HepG2 (cell line): Measurements from ENCODE around the gene TRIO. TPM values are rescaled to one million over a fixed set of nuclear protein-coding genes. Genes with fewer than 3 reads are reported as not detected.

Experiments
- ATAC-seq: fragments of 200-7000 bp; cut with Tn5 transposase; 3 replicates; pipeline ENCODE4 v1.9.1; 2020; ENCODE audit warnings: mild to moderate bottlenecking, moderate library complexity
- BruUV-seq: library from RNA; stranded (reverse); fragments of 400-500 nt; replicated peaks from 2 replicates; lab custom pipeline; 2021; lab: Mats Ljungman, UMichigan
- CTCF ChIA-PET: fragments of 300-600 bp; formaldehyde crosslinking; extraction: SDS; loops from one replicate; lab custom pipeline; 2021; ENCODE audit warnings: low total read pairs, inconsistent platforms, low intra/inter-chr PET ratio; lab: Yijun Ruan, JAX
- POLR2A ChIA-PET: fragments of 350-600 bp; sonication (Branson Sonifier 250); formaldehyde crosslinking; loops from one replicate; lab custom pipeline; 2020; ENCODE audit warnings: antibody characterized with exemption, inconsistent platforms; lab: Yijun Ruan, JAX
- DNase-seq: peaks from one replicate; pipeline ENCODE4 v3.0.0-alpha.2; 2015; ENCODE audit warnings: low spot score
- FAIRE-seq: peaks from 3 replicates; lab custom pipeline; 2011; peaks lifted over from hg19 to GRCh38; lab: Jason Lieb, UNC
- H2AFZ ChIP-seq: one replicate; pipeline ENCODE4 v1.6.1; 2011; ENCODE audit warnings: low read length, inconsistent platforms
- H3K27ac ChIP-seq: fragments of 300-600 bp; 3 replicates; pipeline ENCODE4 v1.8.0; 2011; ENCODE audit warnings: mixed run types, mild to moderate bottlenecking, mixed read lengths, low read length, inconsistent platforms; ENCODE audit not compliant: insufficient read depth; ENCODE audit errors: extremely low read length
- H3K27me3 ChIP-seq, 2 experiments: fragments of 200-600 bp in 1 of 2; 2 replicates in 1 of 2; 3 replicates in 1 of 2; pipeline versions ENCODE4 v1.6.0 to v1.8.0; 2011; ENCODE audit warnings: low read length in 2 of 2, mild to moderate bottlenecking in 2 of 2, moderate library complexity in 2 of 2, inconsistent platforms in 1 of 2; ENCODE audit not compliant: insufficient read depth in 2 of 2, control insufficient read depth in 1 of 2
- H3K36me3 ChIP-seq, 2 experiments: fragments of 200-600 bp in 1 of 2; replicated peaks in 1 of 2; 2 replicates in 1 of 2; 3 replicates in 1 of 2; pipeline versions ENCODE4 v1.5.1 to v1.8.0; 2011; ENCODE audit warnings: low read length in 2 of 2, inconsistent platforms in 1 of 2; ENCODE audit not compliant: insufficient read depth in 2 of 2, control insufficient read depth in 1 of 2
- H3K4me1 ChIP-seq: 2 replicates; pipeline ENCODE4 v1.5.1; 2012; ENCODE audit warnings: low read length, inconsistent platforms; ENCODE audit not compliant: insufficient read depth
- H3K4me2 ChIP-seq: 2 replicates; pipeline ENCODE4 v1.6.0; 2011; ENCODE audit warnings: low read depth, low read length, inconsistent platforms
- H3K4me3 ChIP-seq, 3 experiments: fragments of 200-600 bp in 1 of 3; sonication (generic), shearing (Covaris generic) in 1 of 3; replicated peaks in 1 of 3; 2 replicates each; pipeline ENCODE4 v1.5.1; 2011 to 2016; ENCODE audit warnings: low read length in 3 of 3, inconsistent platforms in 2 of 3, low read depth in 2 of 3, mild to moderate bottlenecking in 2 of 3, control low read depth in 1 of 3, mixed read lengths in 1 of 3; ENCODE audit not compliant: insufficient read depth in 1 of 3
- H3K79me2 ChIP-seq: one replicate; pipeline ENCODE4 v1.6.1; 2011; ENCODE audit warnings: low read length, inconsistent platforms; ENCODE audit not compliant: insufficient read depth
- H3K9ac ChIP-seq: 2 replicates; pipeline ENCODE4 v1.6.0; 2011; ENCODE audit warnings: mild to moderate bottlenecking, low read depth, low read length, inconsistent platforms; ENCODE audit not compliant: insufficient read depth
- H3K9me3 ChIP-seq: 2 replicates; pipeline ENCODE4 v1.5.1; 2012; ENCODE audit warnings: mild to moderate bottlenecking, low read length
- H4K20me1 ChIP-seq: 2 replicates; pipeline ENCODE4 v1.6.0; 2011; ENCODE audit warnings: inconsistent platforms, mild to moderate bottlenecking, low read length, moderate library complexity; ENCODE audit not compliant: insufficient read depth
- E2F1 ChIP-seq: sonication (generic); formaldehyde crosslinking; IDR thresholded peaks from 2 replicates; pipeline ENCODE4 v1.5.0; 2020; ENCODE audit warnings: missing genetic modification reagents
- IKZF1 ChIP-seq: fragments of 450-650 bp; IDR thresholded peaks from 2 replicates; pipeline ENCODE4 v1.7.1; 2016
- KDM4B ChIP-seq: sonication (generic); formaldehyde crosslinking; IDR thresholded peaks from 2 replicates; pipeline ENCODE4 v1.4.0; 2020; ENCODE audit warnings: missing genetic modification reagents
- TBX3 ChIP-seq: fragments of 450-650 bp; IDR thresholded peaks from 2 replicates; pipeline ENCODE4 v1.6.1; 2017; ENCODE audit warnings: antibody characterized with exemption, mild to moderate bottlenecking, inconsistent platforms, borderline replicate concordance
- TEAD2 ChIP-seq: sonication (generic); formaldehyde crosslinking; IDR thresholded peaks from 2 replicates; pipeline ENCODE4 v1.9.0; 2021; ENCODE audit warnings: missing genetic modification reagents
- YEATS4 ChIP-seq: sonication (generic); formaldehyde crosslinking; IDR thresholded peaks from 2 replicates; pipeline ENCODE4 v1.4.0; 2020; ENCODE audit warnings: missing genetic modification reagents, borderline replicate concordance
- ZNF652 ChIP-seq: IDR thresholded peaks from 2 replicates; pipeline ENCODE4 v1.6.1; 2016; ENCODE audit warnings: low read depth, borderline replicate concordance
- ZNF740 ChIP-seq: sonication (generic); formaldehyde crosslinking; IDR thresholded peaks from 2 replicates; pipeline ENCODE4 v1.4.0; 2020; ENCODE audit warnings: missing genetic modification reagents
- WGBS: methylation state at CpG from one replicate; pipeline ENCODE4 v1.1.6; 2017; ENCODE audit warnings: low lambda C conversion rate; 5-methylcytosine and 5-hydroxymethylcytosine counted together
- in situ Hi-C: cut with HindIII; loops from 2 replicates; pipeline ENCODE4 v1.10.0; 2017; ENCODE audit warnings: low pct_unique_long_range_greater_than_20kb; ENCODE audit not compliant: extremely low pct_ligation_motif_present
- intact Hi-C: fragments of 100-400 bp; cut with micrococcal nuclease; formaldehyde crosslinking; loops from one replicate; pipeline ENCODE4 v1.10.0; 2022; ENCODE audit not compliant: unreplicated experiment
- polyA plus RNA-seq, 8 experiments: library from polyadenylated mRNA; depleted of rRNA in 3 of 8; stranded (reverse) in 7 of 8; unstranded in 1 of 8; fragments of >200 nt; fragmentation: Illumina TruSeq in 4 of 8; extraction: Trizol in 4 of 8; gene quantifications; 2 replicates each; pipeline versions ENCODE4 v1.2.1 to v1.2.3, GENCODE V29; 2011 to 2016; ENCODE audit warnings: low read depth in 4 of 8, missing spikeins in 1 of 8, mixed read lengths in 1 of 8; ENCODE audit not compliant: insufficient read depth in 1 of 8
- total RNA-seq, 5 experiments: library from RNA; depleted of rRNA; stranded (reverse); fragments of >200 nt; fragmentation: Illumina TruSeq; extraction: Trizol; gene quantifications; 2 replicates each; pipeline ENCODE4 v1.2.3, GENCODE V29; 2016; ENCODE audit warnings: low read depth in 1 of 5
- TF ChIP-seq, protein P1 (sequence below): sonication (generic); formaldehyde crosslinking; IDR thresholded peaks from 2 replicates; pipeline ENCODE4 v1.4.0; 2020; ENCODE audit warnings: mild to moderate bottlenecking, low read depth, missing genetic modification reagents
- TF ChIP-seq, protein P2 (sequence below): sonication (generic); formaldehyde crosslinking; conservative IDR thresholded peaks from 2 replicates; pipeline ENCODE4 v1.4.0; 2020; ENCODE audit warnings: missing genetic modification reagents

The TRIO gene
- total and polyA plus RNA-seq, 2 of the 13 experiments (the other 11 are each of a cell fraction or from before 2014, with no cell fraction given): 45.2 to 45.9 TPM

- TF ChIP-seq ZNF740: no peak
- TF ChIP-seq, protein P1, sequence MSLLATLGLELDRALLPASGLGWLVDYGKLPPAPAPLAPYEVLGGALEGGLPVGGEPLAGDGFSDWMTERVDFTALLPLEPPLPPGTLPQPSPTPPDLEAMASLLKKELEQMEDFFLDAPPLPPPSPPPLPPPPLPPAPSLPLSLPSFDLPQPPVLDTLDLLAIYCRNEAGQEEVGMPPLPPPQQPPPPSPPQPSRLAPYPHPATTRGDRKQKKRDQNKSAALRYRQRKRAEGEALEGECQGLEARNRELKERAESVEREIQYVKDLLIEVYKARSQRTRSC (CRISPR knock-in tag): no peak
- TF ChIP-seq KDM4B (CRISPR knock-in tag): no peak
- TF ChIP-seq TEAD2 (CRISPR knock-in tag): no peak
- no peak for TF ChIP-seq TBX3
Measured at GRCh38 chr5:14521748-14522147, 378.6 kb downstream of the TRIO start (continued).

DNA sequence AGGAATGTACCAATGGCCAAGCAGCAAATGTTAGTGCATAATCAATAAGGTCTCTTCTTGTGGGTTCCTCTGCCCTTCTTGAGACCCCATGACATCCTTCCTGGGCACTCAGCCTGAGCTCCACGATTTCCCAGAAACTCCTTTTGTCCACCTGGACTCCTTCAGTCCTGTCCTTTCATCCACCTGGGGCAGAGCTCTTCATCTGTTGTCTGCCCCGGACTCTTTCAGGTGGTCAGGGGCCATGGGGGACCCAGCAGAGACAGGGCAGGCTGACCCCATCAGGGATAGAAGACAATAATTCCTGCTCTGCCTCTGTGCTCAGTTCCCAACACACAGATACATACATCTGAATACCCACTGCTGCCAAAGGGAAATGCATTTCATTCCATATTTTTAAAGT is 379.6 kb downstream of the TRIO start:
- intact Hi-C loops: no loop called here
- no peak overlapping the region for H2AFZ ChIP-seq
- no TSS peak for BruUV-seq
- H3K36me3 ChIP-seq: no peaks in the 10 kb centered on the region
- ATAC-seq (no peak), FAIRE-seq (no peak), DNase-seq (no peak)
- no peaks in the 10 kb centered on the region for H3K4me1 ChIP-seq
- no peaks in the 10 kb centered on the region for H3K27me3 ChIP-seq
- TF ChIP-seq IKZF1 (no peak), YEATS4 (no peak), ZNF652 (CRISPR knock-in tag) (no peak), E2F1 (CRISPR knock-in tag) (no peak)
- TF ChIP-seq, protein P2, sequence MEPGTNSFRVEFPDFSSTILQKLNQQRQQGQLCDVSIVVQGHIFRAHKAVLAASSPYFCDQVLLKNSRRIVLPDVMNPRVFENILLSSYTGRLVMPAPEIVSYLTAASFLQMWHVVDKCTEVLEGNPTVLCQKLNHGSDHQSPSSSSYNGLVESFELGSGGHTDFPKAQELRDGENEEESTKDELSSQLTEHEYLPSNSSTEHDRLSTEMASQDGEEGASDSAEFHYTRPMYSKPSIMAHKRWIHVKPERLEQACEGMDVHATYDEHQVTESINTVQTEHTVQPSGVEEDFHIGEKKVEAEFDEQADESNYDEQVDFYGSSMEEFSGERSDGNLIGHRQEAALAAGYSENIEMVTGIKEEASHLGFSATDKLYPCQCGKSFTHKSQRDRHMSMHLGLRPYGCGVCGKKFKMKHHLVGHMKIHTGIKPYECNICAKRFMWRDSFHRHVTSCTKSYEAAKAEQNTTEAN: no peak
- CTCF ChIA-PET: no interaction called here
- no peaks in the 10 kb centered on the region for H3K9me3 ChIP-seq
- H3K4me3 ChIP-seq: no peak overlapping the region
- 4% methylated on average over 2 of the region's 2 CpGs for WGBS
- in situ Hi-C loops: no loop called here
- H3K4me2 ChIP-seq: no peak overlapping the region
- H4K20me1 ChIP-seq: no peaks in the 10 kb centered on the region
- H3K27ac ChIP-seq: no peak overlapping the region
- POLR2A ChIA-PET: no interaction called here
- H3K79me2 ChIP-seq: no peaks in the 10 kb centered on the region
- H3K9ac ChIP-seq: no peak overlapping the region
